IMR-90 (cell line): ENCODE data around the gene LARP1.

ENCODE experiments used
- BHLHE40 ChIP-seq: fragments of 150-350 bp; IDR thresholded peaks from 2 replicates; pipeline ENCODE4 v1.6.1; 2016; ENCODE audit warnings: mild to moderate bottlenecking, low read depth, low read length
- CEBPB ChIP-seq: IDR thresholded peaks from 2 replicates; pipeline ENCODE4 v1.6.1; 2012; ENCODE audit warnings: low read depth, low read length, improper control_type of control experiment
- CHD1 ChIP-seq: IDR thresholded peaks from 2 replicates; pipeline ENCODE4 v1.6.1; 2012; ENCODE audit warnings: low read depth, low read length, improper control_type of control experiment
- CTCF ChIP-seq: conservative IDR thresholded peaks from 2 replicates; pipeline ENCODE4 v1.5.1; 2012; ENCODE audit warnings: mild to moderate bottlenecking, low read depth, low read length, improper control_type of control experiment
- MAFK ChIP-seq: IDR thresholded peaks from 2 replicates; pipeline ENCODE4 v1.6.1; 2012; ENCODE audit warnings: low read depth, low read length, improper control_type of control experiment
- MAZ ChIP-seq: IDR thresholded peaks from 2 replicates; pipeline ENCODE4 v1.6.1; 2012; ENCODE audit warnings: low read depth, mild to moderate bottlenecking, low read length, improper control_type of control experiment, moderate library complexity, borderline replicate concordance
- MXI1 ChIP-seq: IDR thresholded peaks from 2 replicates; pipeline ENCODE4 v1.6.1; 2012; ENCODE audit warnings: low read depth, mild to moderate bottlenecking, low read length, moderate library complexity, borderline replicate concordance
- NFE2L2 ChIP-seq: fragments of 150-350 bp; IDR thresholded peaks from 2 replicates; pipeline ENCODE4 v1.6.1; 2016; ENCODE audit warnings: low read depth, mild to moderate bottlenecking, low read length
- POLR2A ChIP-seq: IDR thresholded peaks from 2 replicates; pipeline ENCODE4 v1.6.1; 2012; ENCODE audit warnings: mild to moderate bottlenecking, low read depth, low read length
- RCOR1 ChIP-seq: IDR thresholded peaks from 2 replicates; pipeline ENCODE4 v1.6.1; 2012; ENCODE audit warnings: mild to moderate bottlenecking, low read length, improper control_type of control experiment; ENCODE audit not compliant: insufficient replicate concordance
- RFX5 ChIP-seq: IDR thresholded peaks from 2 replicates; pipeline ENCODE4 v1.8.0; 2012; ENCODE audit warnings: low read depth, mild to moderate bottlenecking, low read length, moderate library complexity
- SMC3 ChIP-seq: fragments of 150-350 bp; IDR thresholded peaks from 2 replicates; pipeline ENCODE4 v1.6.1; 2016; ENCODE audit warnings: low read depth, mild to moderate bottlenecking, antibody characterized with exemption, low read length, moderate library complexity
- TF ChIP-seq, protein P1 (sequence below): fragments of 150-350 bp; IDR thresholded peaks from 2 replicates; pipeline ENCODE4 v1.6.1; 2016; ENCODE audit warnings: low read depth, mild to moderate bottlenecking, low read length, moderate library complexity, borderline replicate concordance
- TF ChIP-seq, protein P2 (sequence below): fragments of 150-350 bp; IDR thresholded peaks from 2 replicates; pipeline ENCODE4 v1.6.1; 2017; ENCODE audit warnings: mild to moderate bottlenecking, antibody characterized with exemption, low read length, low read depth

DNA sequence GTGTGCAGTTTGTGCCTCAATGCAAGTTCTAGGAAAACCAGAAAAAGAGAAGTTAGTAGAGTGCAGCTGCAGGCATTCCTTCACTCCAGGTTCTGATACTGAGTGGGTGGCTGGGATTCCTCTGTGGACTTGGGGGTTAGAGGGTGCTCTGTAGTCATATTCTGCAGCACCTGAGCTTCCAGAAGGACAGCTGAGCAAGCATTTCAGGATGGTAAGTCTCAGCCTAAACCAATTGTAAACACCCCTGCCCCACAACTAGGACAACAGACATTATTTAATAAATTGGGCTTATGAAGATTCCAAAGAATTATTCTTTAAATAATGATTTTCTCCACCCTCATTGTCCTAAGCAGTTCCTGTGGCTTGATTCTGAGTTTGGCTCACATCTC, 86.1 kb downstream of the LARP1 start:
- TF ChIP-seq POLR2A: no peak
- TF ChIP-seq CTCF: no peak
- TF ChIP-seq, protein P1, sequence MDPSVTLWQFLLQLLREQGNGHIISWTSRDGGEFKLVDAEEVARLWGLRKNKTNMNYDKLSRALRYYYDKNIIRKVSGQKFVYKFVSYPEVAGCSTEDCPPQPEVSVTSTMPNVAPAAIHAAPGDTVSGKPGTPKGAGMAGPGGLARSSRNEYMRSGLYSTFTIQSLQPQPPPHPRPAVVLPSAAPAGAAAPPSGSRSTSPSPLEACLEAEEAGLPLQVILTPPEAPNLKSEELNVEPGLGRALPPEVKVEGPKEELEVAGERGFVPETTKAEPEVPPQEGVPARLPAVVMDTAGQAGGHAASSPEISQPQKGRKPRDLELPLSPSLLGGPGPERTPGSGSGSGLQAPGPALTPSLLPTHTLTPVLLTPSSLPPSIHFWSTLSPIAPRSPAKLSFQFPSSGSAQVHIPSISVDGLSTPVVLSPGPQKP: no peak
- no peak for TF ChIP-seq MAFK
- no peak for TF ChIP-seq RCOR1
- TF ChIP-seq CEBPB: no peak
- no peak for TF ChIP-seq MXI1
- no peak for TF ChIP-seq SMC3
- TF ChIP-seq MAZ: no peak
- TF ChIP-seq RFX5: no peak
- TF ChIP-seq BHLHE40: no peak
- no peak for TF ChIP-seq CHD1
- TF ChIP-seq, protein P2, sequence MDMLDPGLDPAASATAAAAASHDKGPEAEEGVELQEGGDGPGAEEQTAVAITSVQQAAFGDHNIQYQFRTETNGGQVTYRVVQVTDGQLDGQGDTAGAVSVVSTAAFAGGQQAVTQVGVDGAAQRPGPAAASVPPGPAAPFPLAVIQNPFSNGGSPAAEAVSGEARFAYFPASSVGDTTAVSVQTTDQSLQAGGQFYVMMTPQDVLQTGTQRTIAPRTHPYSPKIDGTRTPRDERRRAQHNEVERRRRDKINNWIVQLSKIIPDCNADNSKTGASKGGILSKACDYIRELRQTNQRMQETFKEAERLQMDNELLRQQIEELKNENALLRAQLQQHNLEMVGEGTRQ: no peak
- no peak for TF ChIP-seq NFE2L2
